Right atrium auricular region (tissue), 2 donors: ENCODE measurements around the gene RAB40B. TPM values are rescaled to one million over a fixed set of nuclear protein-coding genes. Genes with fewer than 3 reads are reported as not detected.

Experiments used
- DNase-seq: peaks from one replicate; pipeline ENCODE4 v3.0.0-alpha.2; 2019; ENCODE audit warnings: low spot score
- H3K27ac ChIP-seq, 2 donors: fragments of 200-600 bp; sonication (generic); 1 replicate in 1 of 2; 2 replicates in 1 of 2; pipeline ENCODE4 v1.5.1; 2016 to 2019
- H3K27me3 ChIP-seq, 2 donors: fragments of 200-600 bp; sonication (generic); one replicate each; pipeline versions ENCODE4 v1.5.1 to v1.6.0; 2017 to 2019
- H3K36me3 ChIP-seq: fragments of 200-600 bp; sonication (generic); one replicate; pipeline ENCODE4 v1.5.1; 2016
- H3K4me1 ChIP-seq, 2 donors: fragments of 200-600 bp; sonication (generic); one replicate each; pipeline versions ENCODE4 v1.5.1 to v1.6.0; 2017 to 2019
- H3K4me3 ChIP-seq, 2 donors: fragments of 200-600 bp; sonication (generic); 1 replicate in 1 of 2; 2 replicates in 1 of 2; pipeline ENCODE4 v1.5.1; 2017 to 2019; ENCODE audit warnings: mild to moderate bottlenecking in 1 of 2, moderate library complexity in 1 of 2
- H3K9me3 ChIP-seq, 2 donors: fragments of 200-600 bp; sonication (generic); one replicate each; pipeline ENCODE4 v1.5.1; 2019
- total RNA-seq, 2 donors: library from RNA; depleted of rRNA; stranded (reverse); fragments of >200 nt; gene quantifications; one replicate each; pipeline ENCODE4 v1.1.0, GENCODE V29; 2016
- TF ChIP-seq, protein P1 (sequence below), 2 donors: fragments of 200-600 bp; sonication (generic); IDR thresholded peaks; one replicate each; pipeline ENCODE4 v1.5.1; 2019; ENCODE audit warnings: antibody characterized with exemption in 2 of 2

RAB40B gene
- total RNA-seq, 2 donors from 2014 or later = 10.2 to 20.8 TPM

GRCh38 chr17:82665217-82665616 is 33.3 kb downstream of the RAB40B start:
- H3K4me3 ChIP-seq = no peak overlapping the region
- H3K9me3 ChIP-seq = no peaks in the 10 kb centered on the region
- no peak for DNase-seq
- TF ChIP-seq, protein P1, sequence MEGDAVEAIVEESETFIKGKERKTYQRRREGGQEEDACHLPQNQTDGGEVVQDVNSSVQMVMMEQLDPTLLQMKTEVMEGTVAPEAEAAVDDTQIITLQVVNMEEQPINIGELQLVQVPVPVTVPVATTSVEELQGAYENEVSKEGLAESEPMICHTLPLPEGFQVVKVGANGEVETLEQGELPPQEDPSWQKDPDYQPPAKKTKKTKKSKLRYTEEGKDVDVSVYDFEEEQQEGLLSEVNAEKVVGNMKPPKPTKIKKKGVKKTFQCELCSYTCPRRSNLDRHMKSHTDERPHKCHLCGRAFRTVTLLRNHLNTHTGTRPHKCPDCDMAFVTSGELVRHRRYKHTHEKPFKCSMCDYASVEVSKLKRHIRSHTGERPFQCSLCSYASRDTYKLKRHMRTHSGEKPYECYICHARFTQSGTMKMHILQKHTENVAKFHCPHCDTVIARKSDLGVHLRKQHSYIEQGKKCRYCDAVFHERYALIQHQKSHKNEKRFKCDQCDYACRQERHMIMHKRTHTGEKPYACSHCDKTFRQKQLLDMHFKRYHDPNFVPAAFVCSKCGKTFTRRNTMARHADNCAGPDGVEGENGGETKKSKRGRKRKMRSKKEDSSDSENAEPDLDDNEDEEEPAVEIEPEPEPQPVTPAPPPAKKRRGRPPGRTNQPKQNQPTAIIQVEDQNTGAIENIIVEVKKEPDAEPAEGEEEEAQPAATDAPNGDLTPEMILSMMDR (IDR thresholded peaks at IDR 0.05) = no peak
- H3K4me1 ChIP-seq = peaks cover 0 to 5% of the 10 kb centered on the region in 2 donors
- H3K27me3 ChIP-seq = no peaks in the 10 kb centered on the region
- no peak overlapping the region for H3K27ac ChIP-seq
- H3K36me3 ChIP-seq = no peaks in the 10 kb centered on the region

DNA sequence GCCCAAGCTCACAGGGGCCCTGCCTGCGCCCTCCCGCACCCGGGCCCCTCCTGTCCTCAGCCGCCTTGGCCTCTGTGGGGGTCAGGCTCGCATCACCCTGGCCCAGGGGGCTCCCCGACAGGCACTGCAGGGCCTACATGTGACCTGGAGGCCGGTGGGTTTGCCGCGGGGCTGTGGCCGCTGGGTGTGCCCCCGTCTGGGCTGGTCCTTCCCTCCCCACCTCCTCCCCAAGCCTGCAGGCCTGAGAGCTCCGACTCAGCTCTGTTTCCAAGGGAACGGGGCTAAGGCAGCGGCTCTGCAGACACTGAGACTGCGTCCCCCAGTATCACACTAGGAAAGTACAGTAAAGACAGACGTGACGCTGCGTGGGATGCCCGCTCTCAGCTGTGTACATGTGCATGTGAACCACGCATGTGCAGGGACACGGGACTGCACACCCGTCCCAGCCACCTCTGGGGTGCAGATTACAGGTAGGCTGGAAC is 33.8 kb downstream of the RAB40B start:
- H3K27me3 ChIP-seq = no peaks in the 10 kb centered on the region
- TF ChIP-seq, protein P1 (IDR thresholded peaks at IDR 0.05) = no peak
- no peak for DNase-seq
- H3K9me3 ChIP-seq = no peaks in the 10 kb centered on the region
- H3K36me3 ChIP-seq = peaks cover 2% of the 10 kb centered on the region
- no peak overlapping the region for H3K27ac ChIP-seq
- no peak overlapping the region for H3K4me3 ChIP-seq
- H3K4me1 ChIP-seq = peaks cover 0 to 5% of the 10 kb centered on the region in 2 donors

DNA sequence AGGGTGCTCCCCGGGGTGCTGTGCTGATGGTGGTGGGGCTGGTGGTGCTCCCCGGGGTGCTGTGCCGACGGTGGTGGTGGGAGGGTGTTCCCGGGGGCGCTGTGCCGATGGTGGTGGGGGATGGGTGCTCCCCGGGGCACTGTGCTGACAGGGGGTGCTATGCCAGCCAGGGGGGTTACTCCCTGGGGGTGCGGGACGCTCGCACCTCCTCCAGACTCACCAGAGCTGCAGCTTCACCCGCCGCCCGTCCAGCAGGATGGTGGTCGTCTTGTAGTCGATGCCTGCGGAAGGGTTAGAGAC is 34.3 kb downstream of the RAB40B start:
- no peaks in the 10 kb centered on the region for H3K9me3 ChIP-seq
- TF ChIP-seq, protein P1 (IDR thresholded peaks at IDR 0.05) = no peak
- H3K27me3 ChIP-seq = no peaks in the 10 kb centered on the region
- no peak for DNase-seq
- no peaks in the 10 kb centered on the region for H3K4me1 ChIP-seq
- peaks cover 8% of the 10 kb centered on the region for H3K36me3 ChIP-seq
- no peak overlapping the region for H3K4me3 ChIP-seq
- no peak overlapping the region for H3K27ac ChIP-seq

GRCh38 chr17:82663381-82664275 is 34.9 kb downstream of the RAB40B start:
- Histone ChIP-seq H3K27ac (no peak overlapping the region), H3K9me3 (no peaks in the 10 kb centered on the region), H3K4me3 (no peak overlapping the region), H3K27me3 (no peaks in the 10 kb centered on the region), H3K4me1 (no peaks in the 10 kb centered on the region), H3K36me3 (peaks cover 12% of the 10 kb centered on the region)
- TF ChIP-seq, protein P1 (IDR thresholded peaks at IDR 0.05) = no peak
- no peak for DNase-seq

GRCh38 chr17:82662711-82663261 is 35.7 kb downstream of the RAB40B start:
- TF ChIP-seq, protein P1 (IDR thresholded peaks at IDR 0.05) = no peak
- peaks cover 17% of the 10 kb centered on the region for H3K36me3 ChIP-seq
- H3K9me3 ChIP-seq = no peaks in the 10 kb centered on the region
- no peak overlapping the region for H3K27ac ChIP-seq
- no peaks in the 10 kb centered on the region for H3K27me3 ChIP-seq
- no peaks in the 10 kb centered on the region for H3K4me1 ChIP-seq
- DNase-seq = no peak
- no peak overlapping the region for H3K4me3 ChIP-seq
